ENCODE data around the gene DISC1. TPM values are rescaled to one million over a fixed set of nuclear protein-coding genes. Genes with fewer than 3 reads are reported as not detected.
A peak's percentile ranks its signal among the peaks of the same experiment; 100 is the strongest.

The DISC1 gene
- total and polyA plus RNA-seq, 2 of the 13 experiments (the other 11 are each of a cell fraction or from before 2014, with no cell fraction given) = 4.2 to 4.6 TPM

DNA sequence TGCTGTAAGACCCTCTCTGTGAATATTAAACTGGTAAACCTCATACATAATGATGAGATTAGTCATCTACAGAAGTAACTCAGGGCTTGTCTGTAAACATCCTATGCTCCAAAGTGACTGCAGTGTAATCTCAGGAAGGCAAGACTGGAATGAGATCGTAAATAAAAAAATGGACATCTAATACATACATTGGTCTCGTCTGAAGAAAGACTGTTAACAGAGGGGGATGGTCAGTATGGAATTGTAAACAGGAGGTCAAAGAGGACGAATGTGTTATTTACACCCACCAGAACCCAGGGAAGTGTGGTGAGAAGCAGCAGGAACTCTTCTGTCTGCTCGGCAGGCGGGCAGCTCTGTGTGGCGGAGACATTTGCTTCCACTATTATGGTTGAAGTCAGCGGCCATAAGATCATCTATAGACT, 51.4 kb downstream of the DISC1 start (continued):
- TF ChIP-seq SAP130 (CRISPR knock-in tag; IDR thresholded peaks at IDR 0.05; ENCODE audit: low read depth) (0 out of 2 replicates have a peak, but pooled peaks have one; percentile 22), SMARCE1 (IDR thresholded peaks at IDR 0.05; ENCODE audit: borderline replicate concordance) (no peak), FOXP1 (IDR thresholded peaks at IDR 0.05) (0 out of 2 replicates have a peak, but pooled peaks have one; percentile 7), FOXP1 (CRISPR knock-in tag; IDR thresholded peaks at IDR 0.05) (peak; percentile 80), TARDBP (CRISPR knock-in tag; IDR thresholded peaks at IDR 0.05) (no peak), ARNT (IDR thresholded peaks at IDR 0.05) (no peak), ZBTB38 (CRISPR knock-in tag; IDR thresholded peaks at IDR 0.05) (peak; percentile 95), SOX13 (IDR thresholded peaks at IDR 0.05) (no peak), SOX13 (CRISPR knock-in tag; conservative IDR thresholded peaks at IDR 0.05 in 1 of 2, IDR thresholded peaks at IDR 0.05 in 1 of 2) (peak in 1 of 2 experiments; percentile 14; a peak in 1 of 4 replicates), KMT2B (CRISPR knock-in tag; IDR thresholded peaks at IDR 0.05) (no peak), MYNN (CRISPR knock-in tag; IDR thresholded peaks at IDR 0.05; ENCODE audit: low read depth) (no peak), ZNF598 (CRISPR knock-in tag; IDR thresholded peaks at IDR 0.05; ENCODE audit: borderline replicate concordance) (no peak)
- TF ChIP-seq, protein P1, sequence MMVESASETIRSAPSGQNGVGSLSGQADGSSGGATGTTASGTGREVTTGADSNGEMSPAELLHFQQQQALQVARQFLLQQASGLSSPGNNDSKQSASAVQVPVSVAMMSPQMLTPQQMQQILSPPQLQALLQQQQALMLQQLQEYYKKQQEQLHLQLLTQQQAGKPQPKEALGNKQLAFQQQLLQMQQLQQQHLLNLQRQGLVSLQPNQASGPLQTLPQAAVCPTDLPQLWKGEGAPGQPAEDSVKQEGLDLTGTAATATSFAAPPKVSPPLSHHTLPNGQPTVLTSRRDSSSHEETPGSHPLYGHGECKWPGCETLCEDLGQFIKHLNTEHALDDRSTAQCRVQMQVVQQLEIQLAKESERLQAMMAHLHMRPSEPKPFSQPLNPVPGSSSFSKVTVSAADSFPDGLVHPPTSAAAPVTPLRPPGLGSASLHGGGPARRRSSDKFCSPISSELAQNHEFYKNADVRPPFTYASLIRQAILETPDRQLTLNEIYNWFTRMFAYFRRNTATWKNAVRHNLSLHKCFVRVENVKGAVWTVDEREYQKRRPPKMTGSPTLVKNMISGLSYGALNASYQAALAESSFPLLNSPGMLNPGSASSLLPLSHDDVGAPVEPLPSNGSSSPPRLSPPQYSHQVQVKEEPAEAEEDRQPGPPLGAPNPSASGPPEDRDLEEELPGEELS (CRISPR knock-in tag; IDR thresholded peaks at IDR 0.05) = peak; percentile 79
- TF ChIP-seq, protein P2, sequence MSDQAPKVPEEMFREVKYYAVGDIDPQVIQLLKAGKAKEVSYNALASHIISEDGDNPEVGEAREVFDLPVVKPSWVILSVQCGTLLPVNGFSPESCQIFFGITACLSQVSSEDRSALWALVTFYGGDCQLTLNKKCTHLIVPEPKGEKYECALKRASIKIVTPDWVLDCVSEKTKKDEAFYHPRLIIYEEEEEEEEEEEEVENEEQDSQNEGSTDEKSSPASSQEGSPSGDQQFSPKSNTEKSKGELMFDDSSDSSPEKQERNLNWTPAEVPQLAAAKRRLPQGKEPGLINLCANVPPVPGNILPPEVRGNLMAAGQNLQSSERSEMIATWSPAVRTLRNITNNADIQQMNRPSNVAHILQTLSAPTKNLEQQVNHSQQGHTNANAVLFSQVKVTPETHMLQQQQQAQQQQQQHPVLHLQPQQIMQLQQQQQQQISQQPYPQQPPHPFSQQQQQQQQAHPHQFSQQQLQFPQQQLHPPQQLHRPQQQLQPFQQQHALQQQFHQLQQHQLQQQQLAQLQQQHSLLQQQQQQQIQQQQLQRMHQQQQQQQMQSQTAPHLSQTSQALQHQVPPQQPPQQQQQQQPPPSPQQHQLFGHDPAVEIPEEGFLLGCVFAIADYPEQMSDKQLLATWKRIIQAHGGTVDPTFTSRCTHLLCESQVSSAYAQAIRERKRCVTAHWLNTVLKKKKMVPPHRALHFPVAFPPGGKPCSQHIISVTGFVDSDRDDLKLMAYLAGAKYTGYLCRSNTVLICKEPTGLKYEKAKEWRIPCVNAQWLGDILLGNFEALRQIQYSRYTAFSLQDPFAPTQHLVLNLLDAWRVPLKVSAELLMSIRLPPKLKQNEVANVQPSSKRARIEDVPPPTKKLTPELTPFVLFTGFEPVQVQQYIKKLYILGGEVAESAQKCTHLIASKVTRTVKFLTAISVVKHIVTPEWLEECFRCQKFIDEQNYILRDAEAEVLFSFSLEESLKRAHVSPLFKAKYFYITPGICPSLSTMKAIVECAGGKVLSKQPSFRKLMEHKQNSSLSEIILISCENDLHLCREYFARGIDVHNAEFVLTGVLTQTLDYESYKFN (CRISPR knock-in tag; conservative IDR thresholded peaks at IDR 0.05) = peak; percentile 28; the same call in 1 of the 2 replicates
- TF ChIP-seq, protein P3, sequence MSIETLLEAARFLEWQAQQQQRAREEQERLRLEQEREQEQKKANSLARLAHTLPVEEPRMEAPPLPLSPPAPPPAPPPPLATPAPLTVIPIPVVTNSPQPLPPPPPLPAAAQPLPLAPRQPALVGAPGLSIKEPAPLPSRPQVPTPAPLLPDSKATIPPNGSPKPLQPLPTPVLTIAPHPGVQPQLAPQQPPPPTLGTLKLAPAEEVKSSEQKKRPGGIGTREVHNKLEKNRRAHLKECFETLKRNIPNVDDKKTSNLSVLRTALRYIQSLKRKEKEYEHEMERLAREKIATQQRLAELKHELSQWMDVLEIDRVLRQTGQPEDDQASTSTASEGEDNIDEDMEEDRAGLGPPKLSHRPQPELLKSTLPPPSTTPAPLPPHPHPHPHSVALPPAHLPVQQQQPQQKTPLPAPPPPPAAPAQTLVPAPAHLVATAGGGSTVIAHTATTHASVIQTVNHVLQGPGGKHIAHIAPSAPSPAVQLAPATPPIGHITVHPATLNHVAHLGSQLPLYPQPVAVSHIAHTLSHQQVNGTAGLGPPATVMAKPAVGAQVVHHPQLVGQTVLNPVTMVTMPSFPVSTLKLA (IDR thresholded peaks at IDR 0.05) = no peak
- TF ChIP-seq, protein P4, sequence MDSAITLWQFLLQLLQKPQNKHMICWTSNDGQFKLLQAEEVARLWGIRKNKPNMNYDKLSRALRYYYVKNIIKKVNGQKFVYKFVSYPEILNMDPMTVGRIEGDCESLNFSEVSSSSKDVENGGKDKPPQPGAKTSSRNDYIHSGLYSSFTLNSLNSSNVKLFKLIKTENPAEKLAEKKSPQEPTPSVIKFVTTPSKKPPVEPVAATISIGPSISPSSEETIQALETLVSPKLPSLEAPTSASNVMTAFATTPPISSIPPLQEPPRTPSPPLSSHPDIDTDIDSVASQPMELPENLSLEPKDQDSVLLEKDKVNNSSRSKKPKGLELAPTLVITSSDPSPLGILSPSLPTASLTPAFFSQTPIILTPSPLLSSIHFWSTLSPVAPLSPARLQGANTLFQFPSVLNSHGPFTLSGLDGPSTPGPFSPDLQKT (CRISPR knock-in tag; IDR thresholded peaks at IDR 0.05; ENCODE audit: borderline replicate concordance) = no peak
- TF ChIP-seq, protein P5, sequence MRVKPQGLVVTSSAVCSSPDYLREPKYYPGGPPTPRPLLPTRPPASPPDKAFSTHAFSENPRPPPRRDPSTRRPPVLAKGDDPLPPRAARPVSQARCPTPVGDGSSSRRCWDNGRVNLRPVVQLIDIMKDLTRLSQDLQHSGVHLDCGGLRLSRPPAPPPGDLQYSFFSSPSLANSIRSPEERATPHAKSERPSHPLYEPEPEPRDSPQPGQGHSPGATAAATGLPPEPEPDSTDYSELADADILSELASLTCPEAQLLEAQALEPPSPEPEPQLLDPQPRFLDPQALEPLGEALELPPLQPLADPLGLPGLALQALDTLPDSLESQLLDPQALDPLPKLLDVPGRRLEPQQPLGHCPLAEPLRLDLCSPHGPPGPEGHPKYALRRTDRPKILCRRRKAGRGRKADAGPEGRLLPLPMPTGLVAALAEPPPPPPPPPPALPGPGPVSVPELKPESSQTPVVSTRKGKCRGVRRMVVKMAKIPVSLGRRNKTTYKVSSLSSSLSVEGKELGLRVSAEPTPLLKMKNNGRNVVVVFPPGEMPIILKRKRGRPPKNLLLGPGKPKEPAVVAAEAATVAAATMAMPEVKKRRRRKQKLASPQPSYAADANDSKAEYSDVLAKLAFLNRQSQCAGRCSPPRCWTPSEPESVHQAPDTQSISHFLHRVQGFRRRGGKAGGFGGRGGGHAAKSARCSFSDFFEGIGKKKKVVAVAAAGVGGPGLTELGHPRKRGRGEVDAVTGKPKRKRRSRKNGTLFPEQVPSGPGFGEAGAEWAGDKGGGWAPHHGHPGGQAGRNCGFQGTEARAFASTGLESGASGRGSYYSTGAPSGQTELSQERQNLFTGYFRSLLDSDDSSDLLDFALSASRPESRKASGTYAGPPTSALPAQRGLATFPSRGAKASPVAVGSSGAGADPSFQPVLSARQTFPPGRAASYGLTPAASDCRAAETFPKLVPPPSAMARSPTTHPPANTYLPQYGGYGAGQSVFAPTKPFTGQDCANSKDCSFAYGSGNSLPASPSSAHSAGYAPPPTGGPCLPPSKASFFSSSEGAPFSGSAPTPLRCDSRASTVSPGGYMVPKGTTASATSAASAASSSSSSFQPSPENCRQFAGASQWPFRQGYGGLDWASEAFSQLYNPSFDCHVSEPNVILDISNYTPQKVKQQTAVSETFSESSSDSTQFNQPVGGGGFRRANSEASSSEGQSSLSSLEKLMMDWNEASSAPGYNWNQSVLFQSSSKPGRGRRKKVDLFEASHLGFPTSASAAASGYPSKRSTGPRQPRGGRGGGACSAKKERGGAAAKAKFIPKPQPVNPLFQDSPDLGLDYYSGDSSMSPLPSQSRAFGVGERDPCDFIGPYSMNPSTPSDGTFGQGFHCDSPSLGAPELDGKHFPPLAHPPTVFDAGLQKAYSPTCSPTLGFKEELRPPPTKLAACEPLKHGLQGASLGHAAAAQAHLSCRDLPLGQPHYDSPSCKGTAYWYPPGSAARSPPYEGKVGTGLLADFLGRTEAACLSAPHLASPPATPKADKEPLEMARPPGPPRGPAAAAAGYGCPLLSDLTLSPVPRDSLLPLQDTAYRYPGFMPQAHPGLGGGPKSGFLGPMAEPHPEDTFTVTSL (CRISPR knock-in tag; IDR thresholded peaks at IDR 0.05; ENCODE audit: borderline replicate concordance) = 0 out of 2 replicates have a peak, but pooled peaks have one; percentile 19
